Stimulated activated naive B cell treated with anti-CD40 and anti-IgM and Interleukin-4, amounts not matched to agents 10 μg/mL and 1 μg/mL and 100 μg/mL, for 72 hours (primary cell): ENCODE results near the gene KIAA1328.

ENCODE experiments used
- ATAC-seq, 2 donors: fragments of 150-1000 bp; cut with Tn5 transposase; replicated peaks; 2 replicates each; pipeline ENCODE4 v1.10.0; 2021; ENCODE audit warnings: moderate library complexity in 1 of 2
- DNase-seq: peaks from one replicate; pipeline ENCODE4 v3.0.0; 2021
- H3K27ac Mint-ChIP-seq: one replicate; pipeline ENCODE4 v1.8.0; 2022; ENCODE audit warnings: mild to moderate bottlenecking, mixed read lengths
- H3K27me3 Mint-ChIP-seq, 2 donors: one replicate each; pipeline ENCODE4 v1.8.0; 2022; ENCODE audit warnings: mixed read lengths in 2 of 2
- H3K36me3 Mint-ChIP-seq, 2 donors: one replicate each; pipeline ENCODE4 v1.8.0; 2022; ENCODE audit warnings: mixed read lengths in 2 of 2, mild to moderate bottlenecking in 1 of 2
- H3K4me1 Mint-ChIP-seq, 2 donors: one replicate each; pipeline ENCODE4 v1.8.0; 2022; ENCODE audit warnings: mixed read lengths in 2 of 2, mild to moderate bottlenecking in 1 of 2
- H3K4me3 Mint-ChIP-seq, 2 donors: one replicate each; pipeline ENCODE4 v1.8.0; 2022; ENCODE audit warnings: mild to moderate bottlenecking in 2 of 2, mixed read lengths in 2 of 2, moderate library complexity in 1 of 2
- H3K9me3 Mint-ChIP-seq, 2 donors: one replicate each; pipeline ENCODE4 v1.8.0; 2022; ENCODE audit warnings: mixed read lengths in 2 of 2, mild to moderate bottlenecking in 1 of 2

KIAA1328 gene

GRCh38 chr18:36828630-36829361, at the start of gene KIAA1328, which contains the start of gene TPGS2:
Gene KIAA1328 (plus strand): TSS chr18:36829127. CDS start chr18:36829139, 12 bp downstream.
Gene TPGS2 (minus strand): TSS chr18:36829002. CDS start chr18:36828767, 235 bp downstream.
- H3K4me3 Mint-ChIP-seq = peak within 1 kb of the TSS; percentile 92 to 95

GRCh38 chr18:36780748-36781147, 48.2 kb upstream of the KIAA1328 start:
- Mint-ChIP-seq H3K9me3 (no peaks in the 10 kb centered on the region), H3K36me3 (peaks cover 5 to 17% of the 10 kb centered on the region in 2 donors), H3K27me3 (no peaks in the 10 kb centered on the region), H3K4me1 (no peaks in the 10 kb centered on the region), H3K4me3 (no peak overlapping the region), H3K27ac (no peak overlapping the region)
- no peak for DNase-seq
- no peak for ATAC-seq

More at GRCh38 chr18:36828630-36829361, at the start of gene KIAA1328, which contains the start of gene TPGS2:
- peak; percentile 82 for DNase-seq
- Mint-ChIP-seq H3K9me3 (no peaks in the 10 kb centered on the region), H3K27ac (peak within 1 kb of the TSS; percentile 98), H3K36me3 (peaks cover 0 to 5% of the 10 kb centered on the region in 2 donors), H3K27me3 (no peaks in the 10 kb centered on the region), H3K4me1 (peaks cover 19 to 38% of the 10 kb centered on the region in 2 donors)
- ATAC-seq = peak; percentile 90

- no peaks in the 10 kb centered on the region for H3K9me3 Mint-ChIP-seq
- peaks cover 8 to 26% of the 10 kb centered on the region in 2 donors for H3K36me3 Mint-ChIP-seq
- H3K4me1 Mint-ChIP-seq = no peaks in the 10 kb centered on the region
- H3K27me3 Mint-ChIP-seq = no peaks in the 10 kb centered on the region
- DNase-seq = no peak
- no peak overlapping the region for H3K4me3 Mint-ChIP-seq
- no peak overlapping the region for H3K27ac Mint-ChIP-seq
- no peak for ATAC-seq
These were observed 46.2 kb upstream of the KIAA1328 start for GRCh38 chr18:36782710-36783109.

GRCh38 chr18:36783792-36784191, 45.1 kb upstream of the KIAA1328 start:
- H3K4me1 Mint-ChIP-seq = no peaks in the 10 kb centered on the region
- DNase-seq = no peak
- no peak overlapping the region for H3K4me3 Mint-ChIP-seq
- ATAC-seq = no peak
- H3K27ac Mint-ChIP-seq = no peak overlapping the region
- no peaks in the 10 kb centered on the region for H3K9me3 Mint-ChIP-seq
- H3K27me3 Mint-ChIP-seq = no peaks in the 10 kb centered on the region
- peaks cover 6 to 26% of the 10 kb centered on the region in 2 donors for H3K36me3 Mint-ChIP-seq

- Mint-ChIP-seq H3K36me3 (peaks cover 23 to 34% of the 10 kb centered on the region in 2 donors), H3K9me3 (peaks cover 7 to 9% of the 10 kb centered on the region in 2 donors), H3K27me3 (no peaks in the 10 kb centered on the region), H3K4me1 (no peaks in the 10 kb centered on the region), H3K4me3 (no peak overlapping the region), H3K27ac (no peak overlapping the region)
- DNase-seq = no peak
- no peak for ATAC-seq
These were observed 42.2 kb upstream of the KIAA1328 start for GRCh38 chr18:36786686-36787085.

- ATAC-seq (no peak), DNase-seq (no peak)
- Mint-ChIP-seq H3K36me3 (peaks cover 50 to 74% of the 10 kb centered on the region in 2 donors), H3K4me1 (no peaks in the 10 kb centered on the region), H3K27me3 (no peaks in the 10 kb centered on the region), H3K27ac (no peak overlapping the region), H3K9me3 (peaks cover 7 to 9% of the 10 kb centered on the region in 2 donors), H3K4me3 (no peak overlapping the region)
These were observed 36.2 kb upstream of the KIAA1328 start for GRCh38 chr18:36792634-36793283.

GRCh38 chr18:36798738-36799473, 30.0 kb upstream of the KIAA1328 start:
- Mint-ChIP-seq H3K27ac (no peak overlapping the region), H3K9me3 (peaks cover 0 to 5% of the 10 kb centered on the region in 2 donors), H3K36me3 (peaks cover 61 to 77% of the 10 kb centered on the region in 2 donors), H3K27me3 (no peaks in the 10 kb centered on the region), H3K4me3 (no peak overlapping the region), H3K4me1 (no peaks in the 10 kb centered on the region)
- ATAC-seq (no peak), DNase-seq (no peak)

- no peak for ATAC-seq
- no peak for DNase-seq
- Mint-ChIP-seq H3K9me3 (peaks cover 0 to 5% of the 10 kb centered on the region in 2 donors), H3K36me3 (peaks cover 54 to 64% of the 10 kb centered on the region in 2 donors), H3K27me3 (no peaks in the 10 kb centered on the region), H3K4me3 (no peak overlapping the region), H3K4me1 (no peaks in the 10 kb centered on the region), H3K27ac (no peak overlapping the region)
These were observed 23.8 kb upstream of the KIAA1328 start for GRCh38 chr18:36805105-36805504.

- no peak overlapping the region for H3K27ac Mint-ChIP-seq
- peaks cover 39 to 55% of the 10 kb centered on the region in 2 donors for H3K36me3 Mint-ChIP-seq
- DNase-seq = no peak
- no peaks in the 10 kb centered on the region for H3K9me3 Mint-ChIP-seq
- no peaks in the 10 kb centered on the region for H3K27me3 Mint-ChIP-seq
- no peaks in the 10 kb centered on the region for H3K4me1 Mint-ChIP-seq
- no peak for ATAC-seq
- H3K4me3 Mint-ChIP-seq = no peak overlapping the region
These were observed 20.2 kb upstream of the KIAA1328 start for GRCh38 chr18:36808681-36809080.

GRCh38 chr18:36809590-36810381, 19.1 kb upstream of the KIAA1328 start:
- Mint-ChIP-seq H3K27me3 (no peaks in the 10 kb centered on the region), H3K4me3 (no peak overlapping the region), H3K9me3 (no peaks in the 10 kb centered on the region), H3K27ac (no peak overlapping the region), H3K36me3 (peaks cover 33 to 50% of the 10 kb centered on the region in 2 donors), H3K4me1 (no peaks in the 10 kb centered on the region)
- DNase-seq (peak; percentile 19), ATAC-seq (peak; percentile 89 to 96)

- Mint-ChIP-seq H3K9me3 (no peaks in the 10 kb centered on the region), H3K4me3 (no peak overlapping the region), H3K27me3 (no peaks in the 10 kb centered on the region), H3K4me1 (no peaks in the 10 kb centered on the region), H3K27ac (no peak overlapping the region), H3K36me3 (peaks cover 24 to 43% of the 10 kb centered on the region in 2 donors)
- DNase-seq (no peak), ATAC-seq (no peak)
These were observed 17.5 kb upstream of the KIAA1328 start for GRCh38 chr18:36811430-36811829.

GRCh38 chr18:36811955-36812354, 17.0 kb upstream of the KIAA1328 start:
- H3K4me3 Mint-ChIP-seq = no peak overlapping the region
- no peak for DNase-seq
- no peaks in the 10 kb centered on the region for H3K27me3 Mint-ChIP-seq
- peaks cover 21 to 41% of the 10 kb centered on the region in 2 donors for H3K36me3 Mint-ChIP-seq
- H3K27ac Mint-ChIP-seq = no peak overlapping the region
- ATAC-seq = no peak
- no peaks in the 10 kb centered on the region for H3K4me1 Mint-ChIP-seq
- H3K9me3 Mint-ChIP-seq = no peaks in the 10 kb centered on the region

- Mint-ChIP-seq H3K27ac (no peak overlapping the region), H3K9me3 (no peaks in the 10 kb centered on the region), H3K4me1 (no peaks in the 10 kb centered on the region), H3K4me3 (no peak overlapping the region), H3K27me3 (no peaks in the 10 kb centered on the region), H3K36me3 (peaks cover 19 to 37% of the 10 kb centered on the region in 2 donors)
- ATAC-seq (no peak), DNase-seq (no peak)
These were observed 16.2 kb upstream of the KIAA1328 start for GRCh38 chr18:36812678-36813077.
